ENCODE data around the gene TRIM4.
"Not testable (repeated sequence)": the region's sequence is repeated elsewhere in the genome, so short reads cannot be mapped to it uniquely, and the experiment has no call there.

TRIM4 gene

DNA sequence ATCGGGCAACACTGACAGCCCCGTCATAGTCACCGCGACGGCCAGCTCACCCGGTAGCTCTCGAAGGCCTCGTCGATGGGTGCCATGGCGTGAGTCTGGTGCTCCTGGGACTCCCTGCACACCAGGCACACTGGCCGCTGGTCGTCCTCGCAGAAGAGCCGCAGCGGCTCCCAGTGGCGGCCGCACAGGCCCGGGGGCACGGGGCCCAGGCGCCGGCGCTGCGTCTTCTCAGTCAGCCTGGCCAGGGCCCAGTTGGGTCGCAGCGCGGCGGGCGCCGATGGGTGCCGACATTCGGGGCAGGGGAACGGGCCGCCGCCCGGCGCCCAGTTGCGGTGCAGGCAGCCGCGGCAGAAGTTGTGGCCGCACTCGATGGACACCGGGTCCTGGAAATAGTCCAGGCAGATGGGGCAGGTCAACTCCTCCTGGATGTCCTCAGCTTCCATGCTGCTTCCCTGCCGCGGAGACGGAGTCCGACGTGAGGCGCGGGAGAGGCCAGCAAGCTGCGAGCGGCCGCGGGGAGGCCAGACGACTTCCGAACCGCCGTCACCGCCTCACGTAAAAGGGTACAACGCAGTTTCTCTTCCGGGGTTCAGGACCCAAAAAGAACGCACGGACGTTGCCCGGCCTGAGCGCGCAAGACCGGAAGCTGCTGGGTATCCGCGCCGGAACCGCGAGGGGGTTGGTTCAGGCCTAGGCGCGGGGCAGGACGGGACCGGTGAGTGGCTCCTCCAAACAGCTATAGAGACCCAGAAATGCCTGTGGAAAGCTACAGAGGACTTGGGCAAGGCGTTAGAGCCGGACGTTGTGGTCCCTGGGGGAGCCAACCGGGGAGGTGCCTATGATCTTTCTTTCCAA, at the start of gene TRIM4:
TSS of gene TRIM4 (minus strand) at position 572 of the 855 bp plus-strand sequence. CDS start at position 443, 129 bp downstream.
- TF ChIP-seq, protein P1, sequence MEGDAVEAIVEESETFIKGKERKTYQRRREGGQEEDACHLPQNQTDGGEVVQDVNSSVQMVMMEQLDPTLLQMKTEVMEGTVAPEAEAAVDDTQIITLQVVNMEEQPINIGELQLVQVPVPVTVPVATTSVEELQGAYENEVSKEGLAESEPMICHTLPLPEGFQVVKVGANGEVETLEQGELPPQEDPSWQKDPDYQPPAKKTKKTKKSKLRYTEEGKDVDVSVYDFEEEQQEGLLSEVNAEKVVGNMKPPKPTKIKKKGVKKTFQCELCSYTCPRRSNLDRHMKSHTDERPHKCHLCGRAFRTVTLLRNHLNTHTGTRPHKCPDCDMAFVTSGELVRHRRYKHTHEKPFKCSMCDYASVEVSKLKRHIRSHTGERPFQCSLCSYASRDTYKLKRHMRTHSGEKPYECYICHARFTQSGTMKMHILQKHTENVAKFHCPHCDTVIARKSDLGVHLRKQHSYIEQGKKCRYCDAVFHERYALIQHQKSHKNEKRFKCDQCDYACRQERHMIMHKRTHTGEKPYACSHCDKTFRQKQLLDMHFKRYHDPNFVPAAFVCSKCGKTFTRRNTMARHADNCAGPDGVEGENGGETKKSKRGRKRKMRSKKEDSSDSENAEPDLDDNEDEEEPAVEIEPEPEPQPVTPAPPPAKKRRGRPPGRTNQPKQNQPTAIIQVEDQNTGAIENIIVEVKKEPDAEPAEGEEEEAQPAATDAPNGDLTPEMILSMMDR (IDR thresholded peaks at IDR 0.05; ENCODE audit: borderline replicate concordance, control extremely low read depth, extremely low read depth, insufficient read depth, missing control alignments) = no peak
- in situ Hi-C loops (cut with MboI; ENCODE audit: low sequenced_read_pairs, unreplicated experiment) = loop anchor here (10.0 kb wide), 1 partner anchor 66 kb away; no protein-coding TSS in a partner anchor
- peak; percentile 96 for DNase-seq (ENCODE audit: low spot score)

DNA sequence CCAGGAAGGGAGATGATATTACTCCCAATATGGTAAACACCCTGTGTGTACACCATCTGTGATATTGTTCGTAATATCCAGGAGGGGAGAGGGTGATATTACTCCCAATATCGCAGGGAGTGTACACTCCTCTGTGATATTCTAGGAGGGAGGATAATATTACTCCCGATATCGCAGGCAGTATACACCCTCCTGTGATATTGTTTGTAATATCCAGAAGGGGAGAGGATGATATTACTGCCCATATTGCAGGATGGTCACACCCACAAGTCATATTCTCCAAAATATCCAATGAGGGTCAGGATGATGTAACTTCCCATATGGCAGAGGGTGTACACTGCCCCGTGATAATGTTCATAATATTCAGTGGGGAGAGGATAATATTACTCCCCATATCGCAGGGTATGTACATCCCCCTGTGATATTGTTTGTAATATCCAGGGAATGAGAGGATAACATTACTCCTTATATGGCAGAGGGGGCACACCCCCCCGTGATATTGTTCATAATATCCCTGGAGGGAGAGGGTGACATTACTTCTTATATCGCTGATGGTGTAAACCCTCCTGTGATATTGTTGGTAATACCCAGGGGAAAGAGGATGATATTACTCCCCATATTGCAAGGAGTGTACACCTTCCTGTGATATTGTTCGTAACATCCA, 39.4 kb upstream of the TRIM4 start:
- in situ Hi-C loops (cut with MboI; ENCODE audit: low sequenced_read_pairs, unreplicated experiment) = no loop called here
- TF ChIP-seq, protein P1 (IDR thresholded peaks at IDR 0.05; ENCODE audit: borderline replicate concordance, control extremely low read depth, extremely low read depth, insufficient read depth, missing control alignments) = no peak
- no peak for DNase-seq (ENCODE audit: low spot score)

- DNase-seq (ENCODE audit: low spot score) = no peak
- TF ChIP-seq, protein P1 (IDR thresholded peaks at IDR 0.05; ENCODE audit: borderline replicate concordance, control extremely low read depth, extremely low read depth, insufficient read depth, missing control alignments) = no peak
- in situ Hi-C loops (cut with MboI; ENCODE audit: low sequenced_read_pairs, unreplicated experiment) = no loop called here
These were observed 35.9 kb upstream of the TRIM4 start for GRCh38 chr7:99955247-99955646.

DNA sequence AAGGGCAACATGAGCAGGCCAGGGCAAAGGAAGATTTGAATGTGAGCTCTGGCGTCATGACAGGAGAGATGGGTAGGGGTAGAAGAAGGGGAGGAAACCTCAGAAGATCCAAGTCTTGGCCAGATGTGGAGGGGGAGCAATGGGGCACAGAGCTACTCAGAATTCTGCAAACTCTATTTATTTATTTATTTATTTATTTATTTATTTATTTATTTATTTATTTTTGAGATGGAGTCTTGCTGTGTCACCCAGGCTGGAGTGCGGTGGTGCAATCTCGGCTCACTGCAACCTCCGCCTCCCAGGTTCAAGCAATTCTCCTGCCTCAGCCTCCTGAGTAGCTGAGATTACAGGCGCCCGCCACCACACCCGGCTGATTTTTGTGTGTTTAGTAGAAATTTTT, 35.3 kb upstream of the TRIM4 start:
- DNase-seq (ENCODE audit: low spot score); in situ Hi-C loops (cut with MboI; ENCODE audit: low sequenced_read_pairs, unreplicated experiment): not testable (repeated sequence)

DNA sequence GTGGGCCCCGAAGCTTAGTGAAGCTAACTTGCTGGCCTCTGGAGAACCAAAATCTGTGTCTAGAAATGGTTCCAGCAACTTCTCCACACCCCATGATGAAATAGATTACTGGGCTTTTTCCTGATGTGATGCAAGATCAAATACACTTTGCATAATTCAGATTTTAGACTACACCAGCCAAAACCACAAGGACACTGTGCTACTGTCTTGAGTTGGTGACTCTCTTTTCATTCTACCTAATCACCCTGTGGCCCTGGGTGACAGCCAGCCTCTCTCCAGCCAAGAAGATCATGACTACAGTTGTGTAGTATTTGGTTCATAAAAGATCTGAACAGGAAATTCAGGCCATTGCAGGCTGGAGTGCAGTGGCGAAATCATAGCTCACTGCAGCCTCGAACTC, 34.3 kb upstream of the TRIM4 start:
- in situ Hi-C loops (cut with MboI; ENCODE audit: low sequenced_read_pairs, unreplicated experiment) = no loop called here
- no peak for DNase-seq (ENCODE audit: low spot score)
- TF ChIP-seq, protein P1 (IDR thresholded peaks at IDR 0.05; ENCODE audit: borderline replicate concordance, control extremely low read depth, extremely low read depth, insufficient read depth, missing control alignments) = no peak

- DNase-seq (ENCODE audit: low spot score); in situ Hi-C loops (cut with MboI; ENCODE audit: low sequenced_read_pairs, unreplicated experiment): not testable (repeated sequence)
These were observed 33.3 kb upstream of the TRIM4 start for GRCh38 chr7:99952649-99953048.

DNA sequence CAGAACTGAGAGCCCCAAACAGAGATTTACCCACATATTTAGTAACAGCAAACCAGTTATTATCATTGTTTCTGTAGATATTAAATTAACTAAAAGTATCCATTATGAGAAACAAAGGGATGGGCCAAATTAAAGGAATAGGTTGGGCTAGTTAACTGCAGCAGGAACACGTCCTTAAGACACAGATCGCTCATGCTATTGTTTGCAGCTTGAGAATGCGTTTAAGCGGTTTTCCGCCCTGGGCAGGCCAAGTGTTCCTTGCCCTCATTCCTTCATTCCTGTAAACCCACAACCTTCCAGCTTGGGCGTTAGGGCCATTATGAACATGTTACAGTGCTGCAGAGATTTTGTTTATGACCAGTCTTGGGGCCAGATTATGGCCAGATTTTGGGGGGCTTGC, 31.5 kb upstream of the TRIM4 start:
- in situ Hi-C loops (cut with MboI; ENCODE audit: low sequenced_read_pairs, unreplicated experiment); DNase-seq (ENCODE audit: low spot score): not testable (repeated sequence)

DNA sequence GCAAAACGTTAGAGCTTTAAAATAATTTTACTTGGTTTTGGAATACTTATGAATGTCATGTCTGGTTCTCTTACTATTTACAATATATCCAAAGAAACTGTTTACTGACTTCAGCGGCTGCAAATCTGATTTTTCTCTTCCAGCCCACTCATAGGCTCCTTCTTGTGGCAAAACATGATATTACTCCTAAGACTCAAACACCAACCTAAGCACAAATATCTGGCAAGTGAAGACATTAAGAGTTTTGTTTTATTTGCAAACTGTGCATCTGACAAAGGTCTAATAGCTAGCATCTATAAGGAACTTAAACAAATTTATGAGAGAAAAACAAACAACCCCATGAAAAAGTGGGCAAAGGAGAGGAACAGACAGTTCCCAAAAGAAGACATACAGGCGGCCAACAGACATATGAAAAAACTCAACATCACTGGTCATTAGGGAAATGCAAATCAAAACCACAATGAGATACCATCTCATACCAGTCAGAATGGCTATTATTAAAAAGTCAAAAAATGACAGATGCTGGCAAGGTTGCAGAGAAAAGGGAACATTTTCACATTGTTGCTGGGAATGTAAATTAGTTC, 30.4 kb upstream of the TRIM4 start:
- TF ChIP-seq, protein P1 (IDR thresholded peaks at IDR 0.05; ENCODE audit: borderline replicate concordance, control extremely low read depth, extremely low read depth, insufficient read depth, missing control alignments) = no peak
- no peak for DNase-seq (ENCODE audit: low spot score)
- in situ Hi-C loops (cut with MboI; ENCODE audit: low sequenced_read_pairs, unreplicated experiment) = no loop called here
